Loucy (cell line): ENCODE measurements around the gene SCFD2.

ENCODE experiments used
- H2AFZ ChIP-seq: fragments of 200-600 bp; sonication (generic); 2 replicates; pipeline ENCODE4 v1.6.0; 2016; ENCODE audit warnings: antibody characterized with exemption, mild to moderate bottlenecking, low read length, moderate library complexity
- H3F3A ChIP-seq: fragments of 200-600 bp; 2 replicates; pipeline ENCODE4 v1.6.0; 2016; ENCODE audit warnings: antibody characterized with exemption, low read depth, mild to moderate bottlenecking
- H3K27me3 ChIP-seq: fragments of 200-600 bp; sonication (generic); 2 replicates; pipeline ENCODE4 v1.6.1; 2014; ENCODE audit warnings: low read length, mild to moderate bottlenecking; ENCODE audit not compliant: insufficient read depth, poor library complexity, severe bottlenecking
- H3K36me3 ChIP-seq: fragments of 200-600 bp; sonication (generic); 2 replicates; pipeline ENCODE4 v1.6.1; 2016; ENCODE audit warnings: low read length; ENCODE audit not compliant: insufficient read depth
- H3K4me1 ChIP-seq: fragments of 200-600 bp; sonication (generic); 2 replicates; pipeline ENCODE4 v1.5.1; 2014; ENCODE audit warnings: low read length, mild to moderate bottlenecking; ENCODE audit not compliant: insufficient read depth, poor library complexity, severe bottlenecking
- H3K4me2 ChIP-seq: fragments of 200-600 bp; sonication (generic); 2 replicates; pipeline ENCODE4 v1.6.0; 2014; ENCODE audit warnings: antibody characterized with exemption, low read length, low read depth, mild to moderate bottlenecking; ENCODE audit not compliant: poor library complexity, severe bottlenecking
- H3K4me3 ChIP-seq: fragments of 200-600 bp; sonication (generic); 2 replicates; pipeline ENCODE4 v1.5.1; 2014; ENCODE audit warnings: low read length, mild to moderate bottlenecking, mixed read lengths; ENCODE audit not compliant: poor library complexity, severe bottlenecking
- H3K79me2 ChIP-seq: fragments of 200-600 bp; sonication (generic); 2 replicates; pipeline ENCODE4 v1.6.1; 2014; ENCODE audit warnings: low read length; ENCODE audit not compliant: insufficient read depth
- H3K9ac ChIP-seq: fragments of 200-600 bp; sonication (generic); 2 replicates; pipeline ENCODE4 v1.6.0; 2014; ENCODE audit warnings: mild to moderate bottlenecking, low read depth, low read length, moderate library complexity; ENCODE audit not compliant: poor library complexity, severe bottlenecking
- H3K9me2 ChIP-seq: fragments of 200-600 bp; sonication (generic); replicated peaks from 2 replicates; pipeline ENCODE4 v1.6.1; 2016; ENCODE audit warnings: low read depth, low read length, mixed read lengths
- H3K9me3 ChIP-seq: fragments of 200-600 bp; sonication (generic); 2 replicates; pipeline ENCODE4 v1.6.1; 2014; ENCODE audit warnings: mild to moderate bottlenecking, antibody characterized with exemption, low read length, low read depth; ENCODE audit not compliant: insufficient read depth
- H4K20me1 ChIP-seq: fragments of 200-600 bp; sonication (generic); 2 replicates; pipeline ENCODE4 v1.6.0; 2014; ENCODE audit warnings: antibody characterized with exemption, low read length, mild to moderate bottlenecking; ENCODE audit not compliant: insufficient read depth, poor library complexity, severe bottlenecking
- CTCF ChIP-seq: fragments of 200-600 bp; sonication (generic); conservative IDR thresholded peaks from 2 replicates; pipeline ENCODE4 v1.5.1; 2014; ENCODE audit warnings: mild to moderate bottlenecking, antibody characterized with exemption, low read length
- EZH2phosphoT487 ChIP-seq: fragments of 200-600 bp; IDR thresholded peaks from 2 replicates; pipeline ENCODE4 v1.6.1; 2018; ENCODE audit warnings: antibody characterized with exemption, mild to moderate bottlenecking, moderate library complexity, borderline replicate concordance

SCFD2 gene

DNA sequence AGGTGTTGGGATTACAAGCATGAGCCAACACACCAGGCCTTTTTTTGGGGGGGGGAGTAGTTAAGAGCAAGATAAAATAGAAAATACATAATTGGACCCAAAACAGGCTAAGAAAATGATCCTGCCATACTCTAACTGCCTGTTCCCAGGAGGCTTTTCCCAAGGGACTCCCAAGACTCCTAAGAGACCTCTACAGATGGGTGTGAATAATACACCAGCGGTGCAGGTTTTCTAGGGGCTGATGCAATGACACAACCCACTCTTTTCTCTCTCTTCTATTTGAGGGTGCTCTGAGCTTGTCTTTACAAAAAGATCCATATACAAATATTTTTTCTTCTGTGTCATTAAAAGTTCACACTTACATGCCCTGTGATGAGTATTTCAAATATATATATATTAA is 386.8 kb downstream of the SCFD2 start:
- H3K4me2 ChIP-seq: no peak overlapping the region
- H3F3A ChIP-seq: no peaks in the 10 kb centered on the region
- H4K20me1 ChIP-seq: no peaks in the 10 kb centered on the region

DNA sequence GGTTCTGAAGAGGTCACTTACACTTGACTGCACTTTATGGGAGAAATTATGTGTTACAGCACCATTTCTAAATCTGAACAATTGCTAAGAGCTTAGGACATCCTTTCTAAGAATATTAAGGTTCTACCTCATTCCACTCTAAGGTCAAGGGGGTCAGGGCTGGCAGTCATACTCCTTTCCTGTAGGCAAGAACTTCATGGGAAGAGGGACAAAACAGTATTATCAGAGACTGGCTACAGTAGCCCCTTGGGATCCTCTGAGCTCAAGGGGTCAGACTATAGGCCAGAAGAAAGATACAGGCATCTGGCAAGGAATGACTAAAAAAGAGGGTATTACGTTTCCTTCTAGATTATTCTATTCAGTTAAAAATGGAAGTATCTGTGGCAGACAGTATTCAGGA is 388.6 kb downstream of the SCFD2 start:
- no peak overlapping the region for H3K4me3 ChIP-seq
- no peaks in the 10 kb centered on the region for H3K79me2 ChIP-seq
- H2AFZ ChIP-seq: no peak overlapping the region
- no peaks in the 10 kb centered on the region for H3K9me3 ChIP-seq
- TF ChIP-seq EZH2phosphoT487 (no peak), CTCF (no peak)
- no peak overlapping the region for H3K4me2 ChIP-seq
- no peaks in the 10 kb centered on the region for H4K20me1 ChIP-seq
- H3K9ac ChIP-seq: no peak overlapping the region
- H3K27me3 ChIP-seq: no peaks in the 10 kb centered on the region
- no peaks in the 10 kb centered on the region for H3K4me1 ChIP-seq
- H3F3A ChIP-seq: no peaks in the 10 kb centered on the region
- H3K36me3 ChIP-seq: no peaks in the 10 kb centered on the region
- H3K9me2 ChIP-seq: no peaks in the 10 kb centered on the region

More for the DNA sequence above, 386.8 kb downstream of the SCFD2 start:
- H3K9me2 ChIP-seq: no peaks in the 10 kb centered on the region
- H3K27me3 ChIP-seq: no peaks in the 10 kb centered on the region
- H3K4me3 ChIP-seq: no peak overlapping the region
- H2AFZ ChIP-seq: no peak overlapping the region
- TF ChIP-seq EZH2phosphoT487 (no peak), CTCF (no peak)
- peaks cover 4% of the 10 kb centered on the region for H3K4me1 ChIP-seq
- H3K36me3 ChIP-seq: no peaks in the 10 kb centered on the region
- no peak overlapping the region for H3K9ac ChIP-seq
- H3K79me2 ChIP-seq: no peaks in the 10 kb centered on the region
- H3K9me3 ChIP-seq: no peaks in the 10 kb centered on the region

DNA sequence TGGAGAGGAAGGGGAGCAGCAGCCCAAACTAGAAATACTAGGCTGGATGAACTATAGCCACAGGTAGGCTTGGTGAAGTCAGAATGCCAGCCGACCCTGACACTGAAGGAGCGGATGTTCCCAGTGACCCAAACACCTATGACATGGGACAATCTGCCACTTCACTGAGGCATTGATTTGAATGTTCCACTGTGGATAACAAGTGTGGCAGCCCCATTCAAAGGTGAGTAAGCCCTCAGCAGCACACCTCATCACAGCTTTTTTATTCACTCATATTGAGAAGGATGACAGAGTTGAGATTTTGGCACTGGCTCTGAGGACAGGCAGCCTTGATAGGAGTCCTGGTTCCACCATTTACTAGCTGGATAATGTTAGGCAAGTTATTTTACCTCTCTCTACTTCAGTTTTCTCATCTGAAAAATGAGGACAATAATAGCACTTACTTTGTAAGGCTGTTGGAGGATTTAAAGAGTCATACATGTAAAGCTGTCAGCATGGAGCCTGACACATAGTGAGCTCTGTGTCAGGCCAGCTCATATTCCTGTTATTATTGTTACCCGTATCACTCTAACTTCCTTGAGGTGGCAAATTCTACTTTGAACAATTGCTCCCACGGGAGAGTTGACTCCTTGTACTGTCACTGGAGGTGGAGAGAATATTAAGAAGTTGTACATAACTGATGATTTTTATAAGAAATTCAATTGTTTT is 389.2 kb downstream of the SCFD2 start:
- H3K9me3 ChIP-seq: no peaks in the 10 kb centered on the region
- no peak overlapping the region for H3K4me2 ChIP-seq
- H3F3A ChIP-seq: no peaks in the 10 kb centered on the region
- no peaks in the 10 kb centered on the region for H3K27me3 ChIP-seq
- no peaks in the 10 kb centered on the region for H3K9me2 ChIP-seq
- no peak overlapping the region for H3K9ac ChIP-seq
- H4K20me1 ChIP-seq: no peaks in the 10 kb centered on the region
- H3K4me1 ChIP-seq: no peaks in the 10 kb centered on the region
- TF ChIP-seq EZH2phosphoT487: no peak
- TF ChIP-seq CTCF: no peak
- H3K36me3 ChIP-seq: no peaks in the 10 kb centered on the region
- no peaks in the 10 kb centered on the region for H3K79me2 ChIP-seq
- H2AFZ ChIP-seq: no peak overlapping the region
- H3K4me3 ChIP-seq: no peak overlapping the region
